ENCODE data around the gene PPARG. TPM values are rescaled to one million over a fixed set of nuclear protein-coding genes. Genes with fewer than 3 reads are reported as not detected.

PPARG gene
- total and polyA plus RNA-seq, 2 of the 8 experiments (the other 6 are each of a cell fraction or from before 2014, with no cell fraction given), result 0.06 TPM; not detected in 1

- Histone ChIP-seq H3K4ac (replicated peaks; ENCODE audit: insufficient read length, low read depth, low read length) (no peak overlapping the region), H4K8ac (ENCODE audit: extremely low read depth, insufficient read depth, low read length) (no peak overlapping the region), H4K5ac (ENCODE audit: insufficient read length, low read depth, low read length) (no peak overlapping the region), H3K56ac (replicated peaks; ENCODE audit: insufficient read length, low read depth, low read length) (no peak overlapping the region), H3K4me2 (ENCODE audit: insufficient read depth in 1 of 2, low read depth in 2 of 2, low read length in 2 of 2) (no peak overlapping the region), H2AFZ (ENCODE audit: low read length) (no peak overlapping the region), H4K91ac (replicated peaks; ENCODE audit: insufficient read length, low read length) (no peak overlapping the region), H2BK120ac (replicated peaks; ENCODE audit: low read depth, low read length) (no peak overlapping the region), H3K79me1 (ENCODE audit: low read depth, low read length) (no peaks in the 10 kb centered on the region), H3K27me3 (replicated peaks in 1 of 4; ENCODE audit: control insufficient read depth in 3 of 4, extremely low read depth in 1 of 4, insufficient read depth in 3 of 4, low read length in 3 of 4) (no peaks in the 10 kb centered on the region), H2BK15ac (ENCODE audit: low read length) (no peak overlapping the region), H2BK12ac (ENCODE audit: low read depth, low read length) (no peak overlapping the region), H3K9ac (replicated peaks in 1 of 4; ENCODE audit: extremely low read depth in 1 of 4, low read depth in 3 of 4, low read length in 3 of 4) (no peak overlapping the region), H3K36me3 (ENCODE audit: control insufficient read depth in 2 of 4, insufficient read depth in 4 of 4, low read length in 3 of 4) (no peaks in the 10 kb centered on the region), H2BK20ac (ENCODE audit: low read length) (no peak overlapping the region), H3K18ac (ENCODE audit: extremely low read depth, low read length) (no peak overlapping the region), H3K23me2 (ENCODE audit: low read depth, low read length) (no peaks in the 10 kb centered on the region), H3K4me3 (ENCODE audit: extremely low read depth in 1 of 4, insufficient read depth in 2 of 4, low read depth in 3 of 4, low read length in 4 of 4) (no peak overlapping the region), H3K27ac (ENCODE audit: low read depth, low read length) (no peak overlapping the region), H3K23ac (ENCODE audit: insufficient read length) (no peak overlapping the region), H3K14ac (ENCODE audit: insufficient read length) (no peak overlapping the region), H3K79me2 (ENCODE audit: control insufficient read depth in 1 of 2, insufficient read depth in 2 of 2, low read length in 2 of 2) (no peaks in the 10 kb centered on the region), H3K4me1 (replicated peaks in 1 of 4; ENCODE audit: control insufficient read depth in 3 of 4, insufficient read depth in 4 of 4, low read length in 3 of 4) (no peaks in the 10 kb centered on the region), H4K20me1 (replicated peaks in 1 of 2; ENCODE audit: control insufficient read depth in 1 of 2, insufficient read depth in 2 of 2, low read length in 2 of 2) (no peaks in the 10 kb centered on the region), H2AK5ac (ENCODE audit: low read depth, low read length) (no peak overlapping the region), H2BK5ac (ENCODE audit: low read depth, low read length) (no peak overlapping the region), H3K9me3 (ENCODE audit: insufficient read depth in 2 of 2, low read depth in 1 of 2, low read length in 1 of 2) (0 out of 4 replicates have a peak, but pooled peaks cover 0 to 5% of the 10 kb centered on the region in 2 experiments)
- FAIRE-seq (no peak), DNase-seq (ENCODE audit: low read depth in 1 of 2, low spot score in 2 of 2) (no peak)
- ChIA-PET POLR2A (ENCODE audit: partially characterized antibody) (no interaction called here), CTCF (ENCODE audit: partially characterized antibody) (interaction anchor here (0.6 to 1.4 kb wide), 5 partner anchors 11 to 227 kb away, joined by 3 to 5 read pairs (median 4); no protein-coding TSS in a partner anchor)
- WGBS, 2 experiments (ENCODE audit: extremely low coverage in 1 of 2, insufficient coverage in 1 of 2, insufficient read length in 1 of 2, insufficient replicate concordance in 2 of 2, low coverage in 1 of 2, low lambda C conversion rate in 2 of 2, missing lambda C conversion rate in 1 of 2), result 92% methylated on average over 5 of the region's 5 CpGs; no CpG with 5 or more reads in 1 of the 2 experiments
These were observed 36.0 kb upstream of the PPARG start for GRCh38 chr3:12252889-12253288.
